ENCODE results near the gene ABCB9.

ABCB9 gene

GRCh38 chr12:122988612-122989212 lies 22.4 kb upstream of the ABCB9 start:
- H3K4me3 ChIP-seq (ENCODE audit: low read depth in 1 of 2, low read length in 2 of 2) = no peak overlapping the region
- peaks cover 13 to 20% of the 10 kb centered on the region in 2 donors for H3K4me1 ChIP-seq (ENCODE audit: control insufficient read depth in 1 of 2, insufficient read depth in 2 of 2, low read length in 2 of 2)
- H3K36me3 ChIP-seq (ENCODE audit: control insufficient read depth in 1 of 2, insufficient read depth in 2 of 2, low read length in 2 of 2) = peaks cover 0 to 18% of the 10 kb centered on the region in 2 donors
- no peaks in the 10 kb centered on the region for H3K27me3 ChIP-seq (ENCODE audit: control insufficient read depth in 1 of 2, insufficient read depth in 2 of 2, low read length in 2 of 2)
- no peaks in the 10 kb centered on the region for H3K9me3 ChIP-seq (ENCODE audit: control insufficient read depth in 1 of 2, low read length in 2 of 2)
- H3K9ac ChIP-seq (ENCODE audit: low read depth in 1 of 2, low read length in 2 of 2) = no peak overlapping the region
- no peak overlapping the region for H3K27ac ChIP-seq (ENCODE audit: low read depth, low read length)

DNA sequence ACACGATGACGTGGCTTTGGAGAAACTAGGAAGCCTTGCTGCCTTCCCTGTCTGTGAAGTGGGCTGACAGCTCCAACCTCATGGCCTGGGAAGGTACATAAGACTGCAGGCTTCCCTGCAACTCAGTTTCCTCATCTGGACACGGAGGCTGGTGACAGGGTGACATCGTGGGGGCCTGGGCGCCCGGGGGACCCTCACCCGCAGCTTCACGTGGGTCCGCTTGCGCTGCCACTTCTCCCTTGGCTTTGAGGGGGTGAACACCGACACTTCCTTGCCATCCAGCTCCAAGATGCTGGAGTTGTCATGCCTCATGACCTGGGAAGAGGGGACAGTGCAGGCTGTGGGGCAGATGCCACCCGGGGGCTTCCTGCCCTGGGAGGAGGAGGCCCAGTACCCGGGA lies 21.8 kb upstream of the ABCB9 start:
- Histone ChIP-seq H3K9me3 (ENCODE audit: control insufficient read depth in 1 of 2, low read length in 2 of 2) (no peaks in the 10 kb centered on the region), H3K36me3 (ENCODE audit: control insufficient read depth in 1 of 2, insufficient read depth in 2 of 2, low read length in 2 of 2) (peaks cover 0 to 22% of the 10 kb centered on the region in 2 donors), H3K4me1 (ENCODE audit: control insufficient read depth in 1 of 2, insufficient read depth in 2 of 2, low read length in 2 of 2) (peaks cover 12 to 21% of the 10 kb centered on the region in 2 donors), H3K4me3 (ENCODE audit: low read depth in 1 of 2, low read length in 2 of 2) (no peak overlapping the region), H3K9ac (ENCODE audit: low read depth in 1 of 2, low read length in 2 of 2) (no peak overlapping the region), H3K27ac (ENCODE audit: low read depth, low read length) (no peak overlapping the region), H3K27me3 (ENCODE audit: control insufficient read depth in 1 of 2, insufficient read depth in 2 of 2, low read length in 2 of 2) (no peaks in the 10 kb centered on the region)

GRCh38 chr12:122987086-122987951 lies 21.1 kb upstream of the ABCB9 start:
- H3K36me3 ChIP-seq (ENCODE audit: control insufficient read depth in 1 of 2, insufficient read depth in 2 of 2, low read length in 2 of 2) = peaks cover 0 to 29% of the 10 kb centered on the region in 2 donors
- no peak overlapping the region for H3K9ac ChIP-seq (ENCODE audit: low read depth in 1 of 2, low read length in 2 of 2)
- H3K27ac ChIP-seq (ENCODE audit: low read depth, low read length) = no peak overlapping the region
- H3K4me3 ChIP-seq (ENCODE audit: low read depth in 1 of 2, low read length in 2 of 2) = no peak overlapping the region
- peaks cover 18 to 25% of the 10 kb centered on the region in 2 donors for H3K4me1 ChIP-seq (ENCODE audit: control insufficient read depth in 1 of 2, insufficient read depth in 2 of 2, low read length in 2 of 2)
- no peaks in the 10 kb centered on the region for H3K27me3 ChIP-seq (ENCODE audit: control insufficient read depth in 1 of 2, insufficient read depth in 2 of 2, low read length in 2 of 2)
- no peaks in the 10 kb centered on the region for H3K9me3 ChIP-seq (ENCODE audit: control insufficient read depth in 1 of 2, low read length in 2 of 2)

- Histone ChIP-seq H3K9ac (ENCODE audit: low read depth in 1 of 2, low read length in 2 of 2) (no peak overlapping the region), H3K4me1 (ENCODE audit: control insufficient read depth in 1 of 2, insufficient read depth in 2 of 2, low read length in 2 of 2) (peaks cover 28 to 34% of the 10 kb centered on the region in 2 donors), H3K27ac (ENCODE audit: low read depth, low read length) (no peak overlapping the region), H3K9me3 (ENCODE audit: control insufficient read depth in 1 of 2, low read length in 2 of 2) (no peaks in the 10 kb centered on the region), H3K36me3 (ENCODE audit: control insufficient read depth in 1 of 2, insufficient read depth in 2 of 2, low read length in 2 of 2) (peaks cover 0 to 35% of the 10 kb centered on the region in 2 donors), H3K4me3 (ENCODE audit: low read depth in 1 of 2, low read length in 2 of 2) (no peak overlapping the region), H3K27me3 (ENCODE audit: control insufficient read depth in 1 of 2, insufficient read depth in 2 of 2, low read length in 2 of 2) (no peaks in the 10 kb centered on the region)
Observed at GRCh38 chr12:122986258-122986871, 20.1 kb upstream of the ABCB9 start.

DNA sequence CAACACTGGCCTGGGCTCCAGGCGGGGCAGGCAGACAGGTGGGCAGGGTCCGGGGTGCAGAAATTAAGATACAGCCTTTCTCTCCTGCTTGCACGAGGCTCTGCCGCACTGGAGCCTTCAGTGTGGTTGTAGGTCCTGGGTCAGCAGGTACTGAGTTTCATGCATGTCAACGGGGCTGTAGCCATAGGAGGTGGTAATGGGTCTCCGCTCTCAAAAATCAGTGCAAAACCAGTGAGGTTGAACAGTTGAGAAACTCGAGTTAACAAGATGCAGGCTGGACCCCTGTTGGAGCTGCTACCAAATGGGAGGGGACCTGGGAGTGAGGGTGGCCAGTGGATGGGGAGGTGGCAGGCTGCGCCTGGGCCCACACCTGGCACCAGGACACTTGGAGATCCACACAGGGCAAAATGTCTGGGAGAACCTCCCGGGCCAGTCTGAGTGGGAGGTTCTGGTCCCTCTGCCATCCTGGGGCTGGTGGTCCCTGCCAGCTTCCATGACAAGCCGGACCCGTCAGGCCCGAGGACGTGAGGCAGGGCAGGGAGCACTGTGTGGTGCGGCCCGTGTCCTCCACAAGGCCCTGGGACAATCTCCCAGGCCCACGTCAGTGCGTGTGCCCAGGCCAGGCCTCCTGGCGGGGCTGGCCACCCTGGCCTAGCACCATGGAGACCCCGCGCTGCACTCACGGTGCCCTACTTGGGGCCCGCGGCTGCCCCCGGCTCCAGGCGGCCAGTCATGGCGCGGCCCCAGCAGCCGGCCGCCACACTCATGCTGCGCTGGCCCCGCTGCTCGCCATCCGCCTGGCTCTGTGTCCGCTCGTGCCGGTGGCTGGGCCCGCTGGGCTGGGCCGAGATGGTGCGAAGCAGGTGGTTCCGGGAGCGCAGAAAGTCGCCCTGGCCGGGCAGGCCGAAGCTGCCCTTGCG lies 19.3 kb upstream of the ABCB9 start:
- H3K27ac ChIP-seq (ENCODE audit: low read depth, low read length) = no peak overlapping the region
- H3K36me3 ChIP-seq (ENCODE audit: control insufficient read depth in 1 of 2, insufficient read depth in 2 of 2, low read length in 2 of 2) = peaks cover 0 to 35% of the 10 kb centered on the region in 2 donors
- no peaks in the 10 kb centered on the region for H3K9me3 ChIP-seq (ENCODE audit: control insufficient read depth in 1 of 2, low read length in 2 of 2)
- H3K4me1 ChIP-seq (ENCODE audit: control insufficient read depth in 1 of 2, insufficient read depth in 2 of 2, low read length in 2 of 2) = peaks cover 31 to 34% of the 10 kb centered on the region in 2 donors
- no peak overlapping the region for H3K9ac ChIP-seq (ENCODE audit: low read depth in 1 of 2, low read length in 2 of 2)
- no peak overlapping the region for H3K4me3 ChIP-seq (ENCODE audit: low read depth in 1 of 2, low read length in 2 of 2)
- H3K27me3 ChIP-seq (ENCODE audit: control insufficient read depth in 1 of 2, insufficient read depth in 2 of 2, low read length in 2 of 2) = no peaks in the 10 kb centered on the region

DNA sequence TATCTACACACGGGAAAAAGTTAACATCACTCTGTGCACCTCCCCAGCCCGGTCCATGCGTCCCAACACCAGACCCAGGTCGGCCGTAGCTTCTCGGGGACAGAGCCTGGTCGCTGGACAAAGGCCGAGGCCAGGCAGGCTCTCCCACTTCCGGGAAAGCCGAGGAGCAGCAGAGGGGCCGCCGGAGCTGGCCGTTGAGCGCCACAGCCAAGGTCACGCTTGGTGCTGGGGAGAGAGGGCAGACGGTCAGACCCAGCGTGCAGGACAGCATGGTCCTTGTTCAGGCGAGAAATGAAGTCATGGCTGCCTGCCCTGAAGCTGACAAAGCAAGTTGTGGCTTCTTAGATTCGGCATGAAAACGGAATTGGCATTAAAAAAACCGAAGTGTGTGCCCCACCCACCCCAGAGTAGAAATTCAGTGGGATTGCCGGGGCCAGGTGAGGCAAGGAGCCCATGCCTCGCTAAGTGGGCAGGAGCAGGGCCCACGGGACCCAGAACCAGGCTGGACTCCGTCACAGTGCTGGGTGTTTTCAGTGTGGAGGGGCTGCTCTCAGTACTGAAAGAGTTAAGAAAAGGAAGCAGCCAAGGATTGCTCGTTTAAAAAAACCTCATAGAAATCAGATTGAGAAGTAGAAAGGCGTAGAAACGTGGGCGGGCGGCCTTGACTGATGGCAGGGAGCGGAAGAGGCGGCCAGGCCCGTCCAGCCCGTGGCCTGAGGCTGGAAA lies 18.5 kb upstream of the ABCB9 start:
- H3K4me3 ChIP-seq (ENCODE audit: low read depth in 1 of 2, low read length in 2 of 2) = no peak overlapping the region
- H3K9me3 ChIP-seq (ENCODE audit: control insufficient read depth in 1 of 2, low read length in 2 of 2) = no peaks in the 10 kb centered on the region
- H3K36me3 ChIP-seq (ENCODE audit: control insufficient read depth in 1 of 2, insufficient read depth in 2 of 2, low read length in 2 of 2) = peaks cover 0 to 35% of the 10 kb centered on the region in 2 donors
- no peaks in the 10 kb centered on the region for H3K27me3 ChIP-seq (ENCODE audit: control insufficient read depth in 1 of 2, insufficient read depth in 2 of 2, low read length in 2 of 2)
- H3K27ac ChIP-seq (ENCODE audit: low read depth, low read length) = no peak overlapping the region
- H3K4me1 ChIP-seq (ENCODE audit: control insufficient read depth in 1 of 2, insufficient read depth in 2 of 2, low read length in 2 of 2) = peaks cover 35 to 38% of the 10 kb centered on the region in 2 donors
- no peak overlapping the region for H3K9ac ChIP-seq (ENCODE audit: low read depth in 1 of 2, low read length in 2 of 2)

DNA sequence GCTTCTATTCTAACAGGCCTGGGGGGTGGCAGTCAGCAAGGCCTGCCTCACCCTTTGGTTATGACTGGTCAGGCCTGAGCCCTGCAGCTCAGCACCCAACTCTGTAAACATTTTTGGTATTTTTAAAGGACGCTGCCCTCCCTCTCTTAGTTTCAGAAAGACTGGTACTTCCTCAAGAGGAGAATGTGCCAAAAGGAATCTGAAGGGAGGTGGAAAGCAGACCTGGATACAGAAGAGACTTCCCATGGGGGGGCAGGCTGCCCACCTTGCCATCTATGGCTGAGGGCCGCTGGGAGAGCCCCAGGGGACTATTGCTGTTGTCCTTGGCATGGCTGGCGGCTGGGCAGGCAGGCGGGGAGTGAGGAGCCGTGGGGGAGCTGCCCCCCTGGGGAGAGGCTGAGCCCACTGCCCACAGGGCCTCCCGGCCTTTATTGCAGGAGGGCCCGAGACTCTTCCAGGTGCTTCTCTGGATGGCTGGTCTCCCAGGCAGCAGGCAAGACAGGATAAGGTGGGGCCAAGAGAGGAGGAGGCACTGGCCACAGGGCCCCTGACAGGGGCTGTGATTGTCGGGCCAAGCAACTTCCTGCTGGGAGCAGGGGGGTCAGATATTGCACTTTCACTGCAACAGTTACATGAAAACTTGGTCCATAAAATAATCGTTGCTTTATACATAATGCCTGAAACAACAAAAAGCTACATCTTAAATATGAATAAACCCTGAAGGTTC lies 17.7 kb upstream of the ABCB9 start:
- Histone ChIP-seq H3K27me3 (ENCODE audit: control insufficient read depth in 1 of 2, insufficient read depth in 2 of 2, low read length in 2 of 2) (no peaks in the 10 kb centered on the region), H3K36me3 (ENCODE audit: control insufficient read depth in 1 of 2, insufficient read depth in 2 of 2, low read length in 2 of 2) (peaks cover 0 to 35% of the 10 kb centered on the region in 2 donors), H3K27ac (ENCODE audit: low read depth, low read length) (no peak overlapping the region), H3K9ac (ENCODE audit: low read depth in 1 of 2, low read length in 2 of 2) (no peak overlapping the region), H3K9me3 (ENCODE audit: control insufficient read depth in 1 of 2, low read length in 2 of 2) (no peaks in the 10 kb centered on the region), H3K4me1 (ENCODE audit: control insufficient read depth in 1 of 2, insufficient read depth in 2 of 2, low read length in 2 of 2) (peaks cover 43 to 45% of the 10 kb centered on the region in 2 donors), H3K4me3 (ENCODE audit: low read depth in 1 of 2, low read length in 2 of 2) (no peak overlapping the region)

GRCh38 chr12:122982963-122983788 lies 16.9 kb upstream of the ABCB9 start:
- Histone ChIP-seq H3K27me3 (ENCODE audit: control insufficient read depth in 1 of 2, insufficient read depth in 2 of 2, low read length in 2 of 2) (no peaks in the 10 kb centered on the region), H3K36me3 (ENCODE audit: control insufficient read depth in 1 of 2, insufficient read depth in 2 of 2, low read length in 2 of 2) (peaks cover 0 to 35% of the 10 kb centered on the region in 2 donors), H3K9me3 (ENCODE audit: control insufficient read depth in 1 of 2, low read length in 2 of 2) (no peaks in the 10 kb centered on the region), H3K4me1 (ENCODE audit: control insufficient read depth in 1 of 2, insufficient read depth in 2 of 2, low read length in 2 of 2) (peaks cover 45 to 51% of the 10 kb centered on the region in 2 donors), H3K27ac (ENCODE audit: low read depth, low read length) (no peak overlapping the region), H3K9ac (ENCODE audit: low read depth in 1 of 2, low read length in 2 of 2) (no peak overlapping the region), H3K4me3 (ENCODE audit: low read depth in 1 of 2, low read length in 2 of 2) (no peak overlapping the region)

Measured in duodenal mucosa (tissue), 2 donors.